Measurements from ENCODE around the gene COL5A1. TPM values are rescaled to one million over a fixed set of nuclear protein-coding genes. Genes with fewer than 3 reads are reported as not detected.

Gene COL5A1
- total RNA-seq, 1 donor from 2014 or later = not detected

- Mint-ChIP-seq H3K27ac (no peak overlapping the region), H3K9me3 (no peaks in the 10 kb centered on the region), H3K4me3 (no peak overlapping the region), H3K27me3 (no peaks in the 10 kb centered on the region), H3K36me3 (ENCODE audit: low read depth) (no peaks in the 10 kb centered on the region), H3K4me1 (no peaks in the 10 kb centered on the region)
- intact Hi-C loops (cut with micrococcal nuclease) = no loop called here
- DNase-seq = no peak
Observed at GRCh38 chr9:134883040-134883782, 241.6 kb downstream of the COL5A1 start.

- H3K9me3 Mint-ChIP-seq = no peaks in the 10 kb centered on the region
- H3K4me1 Mint-ChIP-seq = no peaks in the 10 kb centered on the region
- no peak overlapping the region for H3K4me3 Mint-ChIP-seq
- intact Hi-C loops (cut with micrococcal nuclease) = no loop called here
- no peak for DNase-seq
- no peaks in the 10 kb centered on the region for H3K27me3 Mint-ChIP-seq
- no peaks in the 10 kb centered on the region for H3K36me3 Mint-ChIP-seq (ENCODE audit: low read depth)
- H3K27ac Mint-ChIP-seq = no peak overlapping the region
Observed at GRCh38 chr9:134884492-134884891, 242.9 kb downstream of the COL5A1 start.

GRCh38 chr9:134885001-134885678, 243.5 kb downstream of the COL5A1 start:
- H3K9me3 Mint-ChIP-seq = no peaks in the 10 kb centered on the region
- no peaks in the 10 kb centered on the region for H3K36me3 Mint-ChIP-seq (ENCODE audit: low read depth)
- H3K4me1 Mint-ChIP-seq = no peaks in the 10 kb centered on the region
- H3K27me3 Mint-ChIP-seq = no peaks in the 10 kb centered on the region
- DNase-seq = no peak
- no peak overlapping the region for H3K27ac Mint-ChIP-seq
- no peak overlapping the region for H3K4me3 Mint-ChIP-seq
- intact Hi-C loops (cut with micrococcal nuclease) = no loop called here

- DNase-seq = no peak
- H3K27ac Mint-ChIP-seq = no peak overlapping the region
- no peaks in the 10 kb centered on the region for H3K27me3 Mint-ChIP-seq
- intact Hi-C loops (cut with micrococcal nuclease) = no loop called here
- H3K4me3 Mint-ChIP-seq = no peak overlapping the region
- H3K9me3 Mint-ChIP-seq = no peaks in the 10 kb centered on the region
- H3K4me1 Mint-ChIP-seq = no peaks in the 10 kb centered on the region
- no peaks in the 10 kb centered on the region for H3K36me3 Mint-ChIP-seq (ENCODE audit: low read depth)
Observed at GRCh38 chr9:134885679-134886412, 244.2 kb downstream of the COL5A1 start.

GRCh38 chr9:134886413-134886913, 244.9 kb downstream of the COL5A1 start:
- Mint-ChIP-seq H3K4me1 (no peaks in the 10 kb centered on the region), H3K9me3 (no peaks in the 10 kb centered on the region), H3K27me3 (no peaks in the 10 kb centered on the region), H3K36me3 (ENCODE audit: low read depth) (no peaks in the 10 kb centered on the region), H3K4me3 (no peak overlapping the region), H3K27ac (no peak overlapping the region)
- intact Hi-C loops (cut with micrococcal nuclease) = no loop called here
- DNase-seq = no peak

- no peaks in the 10 kb centered on the region for H3K36me3 Mint-ChIP-seq (ENCODE audit: low read depth)
- intact Hi-C loops (cut with micrococcal nuclease) = no loop called here
Observed at GRCh38 chr9:134887219-134887618, 245.6 kb downstream of the COL5A1 start.

GRCh38 chr9:134887686-134888602, 246.3 kb downstream of the COL5A1 start:
- no peaks in the 10 kb centered on the region for H3K9me3 Mint-ChIP-seq
- H3K27ac Mint-ChIP-seq = no peak overlapping the region
- H3K4me3 Mint-ChIP-seq = no peak overlapping the region
- DNase-seq = no peak
- H3K36me3 Mint-ChIP-seq (ENCODE audit: low read depth) = no peaks in the 10 kb centered on the region
- H3K4me1 Mint-ChIP-seq = no peaks in the 10 kb centered on the region
- no peaks in the 10 kb centered on the region for H3K27me3 Mint-ChIP-seq
- intact Hi-C loops (cut with micrococcal nuclease) = no loop called here

More at GRCh38 chr9:134887219-134887618, 245.6 kb downstream of the COL5A1 start:
- Mint-ChIP-seq H3K4me3 (no peak overlapping the region), H3K27ac (no peak overlapping the region), H3K9me3 (no peaks in the 10 kb centered on the region), H3K27me3 (no peaks in the 10 kb centered on the region), H3K4me1 (no peaks in the 10 kb centered on the region)
- DNase-seq = no peak

- H3K36me3 Mint-ChIP-seq (ENCODE audit: low read depth) = no peaks in the 10 kb centered on the region
- no peak overlapping the region for H3K4me3 Mint-ChIP-seq
- no peak overlapping the region for H3K27ac Mint-ChIP-seq
- no peaks in the 10 kb centered on the region for H3K4me1 Mint-ChIP-seq
- no peaks in the 10 kb centered on the region for H3K9me3 Mint-ChIP-seq
- intact Hi-C loops (cut with micrococcal nuclease) = no loop called here
- DNase-seq = no peak
- H3K27me3 Mint-ChIP-seq = no peaks in the 10 kb centered on the region
Observed at GRCh38 chr9:134888603-134889190, 247.1 kb downstream of the COL5A1 start.

- Mint-ChIP-seq H3K4me3 (no peak overlapping the region), H3K27ac (no peak overlapping the region), H3K9me3 (no peaks in the 10 kb centered on the region), H3K27me3 (no peaks in the 10 kb centered on the region), H3K4me1 (no peaks in the 10 kb centered on the region), H3K36me3 (ENCODE audit: low read depth) (no peaks in the 10 kb centered on the region)
- intact Hi-C loops (cut with micrococcal nuclease) = no loop called here
- DNase-seq = no peak
Observed at GRCh38 chr9:134889386-134890154, 248.0 kb downstream of the COL5A1 start.

- Mint-ChIP-seq H3K4me1 (no peaks in the 10 kb centered on the region), H3K4me3 (no peak overlapping the region), H3K9me3 (peaks cover 1% of the 10 kb centered on the region), H3K36me3 (ENCODE audit: low read depth) (no peaks in the 10 kb centered on the region), H3K27me3 (no peaks in the 10 kb centered on the region), H3K27ac (no peak overlapping the region)
- intact Hi-C loops (cut with micrococcal nuclease) = no loop called here
- DNase-seq = no peak
Observed at GRCh38 chr9:134890155-134890495, 248.5 kb downstream of the COL5A1 start.

- Mint-ChIP-seq H3K27me3 (no peaks in the 10 kb centered on the region), H3K9me3 (peaks cover 5% of the 10 kb centered on the region), H3K36me3 (ENCODE audit: low read depth) (no peaks in the 10 kb centered on the region), H3K4me1 (no peaks in the 10 kb centered on the region), H3K27ac (no peak overlapping the region), H3K4me3 (no peak overlapping the region)
- DNase-seq = no peak
- intact Hi-C loops (cut with micrococcal nuclease) = no loop called here
Observed at GRCh38 chr9:134891053-134891452, 249.4 kb downstream of the COL5A1 start.

GRCh38 chr9:134891713-134892112, 250.1 kb downstream of the COL5A1 start:
- no peaks in the 10 kb centered on the region for H3K27me3 Mint-ChIP-seq
- H3K4me3 Mint-ChIP-seq = no peak overlapping the region
- no peaks in the 10 kb centered on the region for H3K36me3 Mint-ChIP-seq (ENCODE audit: low read depth)
- intact Hi-C loops (cut with micrococcal nuclease) = no loop called here
- H3K4me1 Mint-ChIP-seq = no peaks in the 10 kb centered on the region
- peaks cover 5% of the 10 kb centered on the region for H3K9me3 Mint-ChIP-seq
- no peak for DNase-seq
- H3K27ac Mint-ChIP-seq = no peak overlapping the region

Measured in activated CD4-positive, alpha-beta T cell treated with anti-CD3 and anti-CD28 coated beads, Interleukin-2, amount 10 ng/mL, durations not matched to agents 24 days and 14 days (primary cell).